ENCODE measurements around the gene CD83. TPM values are rescaled to one million over a fixed set of nuclear protein-coding genes. Genes with fewer than 3 reads are reported as not detected.

CD83 gene
- total RNA-seq, 1 donor from 2014 or later: 1.8 TPM

- no peak for DNase-seq
- H3K4me3 ChIP-seq: no peak overlapping the region
- intact Hi-C loops (cut with micrococcal nuclease): no loop called here
- H3K27ac ChIP-seq (replicated peaks): no peak overlapping the region
- H3K9me3 ChIP-seq (replicated peaks): peaks cover 8% of the 10 kb centered on the region
- no peak for TF ChIP-seq CTCF (IDR thresholded peaks at IDR 0.05; ENCODE audit: borderline replicate concordance)
- no peaks in the 10 kb centered on the region for H3K4me1 ChIP-seq
- H3K27me3 ChIP-seq (ENCODE audit: low read depth): peaks cover 31% of the 10 kb centered on the region
- H3K36me3 ChIP-seq: no peaks in the 10 kb centered on the region
Measured at GRCh38 chr6:14092316-14092715, 25.3 kb upstream of the CD83 start.

- Histone ChIP-seq H3K4me1 (no peaks in the 10 kb centered on the region), H3K9me3 (replicated peaks) (peaks cover 8% of the 10 kb centered on the region), H3K27me3 (ENCODE audit: low read depth) (peaks cover 31% of the 10 kb centered on the region), H3K36me3 (no peaks in the 10 kb centered on the region), H3K27ac (replicated peaks) (no peak overlapping the region), H3K4me3 (no peak overlapping the region)
- intact Hi-C loops (cut with micrococcal nuclease): no loop called here
- no peak for TF ChIP-seq CTCF (IDR thresholded peaks at IDR 0.05; ENCODE audit: borderline replicate concordance)
- no peak for DNase-seq
Measured at GRCh38 chr6:14092838-14093789, 24.5 kb upstream of the CD83 start.

- Histone ChIP-seq H3K4me1 (no peaks in the 10 kb centered on the region), H3K27ac (replicated peaks) (no peak overlapping the region), H3K4me3 (no peak overlapping the region), H3K27me3 (ENCODE audit: low read depth) (peaks cover 18% of the 10 kb centered on the region), H3K36me3 (no peaks in the 10 kb centered on the region), H3K9me3 (replicated peaks) (peaks cover 8% of the 10 kb centered on the region)
- no peak for TF ChIP-seq CTCF (IDR thresholded peaks at IDR 0.05; ENCODE audit: borderline replicate concordance)
- DNase-seq: no peak
- intact Hi-C loops (cut with micrococcal nuclease): no loop called here
Measured at GRCh38 chr6:14094721-14095120, 22.9 kb upstream of the CD83 start.

GRCh38 chr6:14095437-14095836, 22.1 kb upstream of the CD83 start:
- Histone ChIP-seq H3K27ac (replicated peaks) (no peak overlapping the region), H3K27me3 (ENCODE audit: low read depth) (peaks cover 11% of the 10 kb centered on the region), H3K36me3 (no peaks in the 10 kb centered on the region), H3K9me3 (replicated peaks) (peaks cover 8% of the 10 kb centered on the region), H3K4me1 (no peaks in the 10 kb centered on the region), H3K4me3 (no peak overlapping the region)
- no peak for DNase-seq
- TF ChIP-seq CTCF (IDR thresholded peaks at IDR 0.05; ENCODE audit: borderline replicate concordance): no peak
- intact Hi-C loops (cut with micrococcal nuclease): no loop called here

GRCh38 chr6:14100138-14100537, 17.4 kb upstream of the CD83 start:
- intact Hi-C loops (cut with micrococcal nuclease): no loop called here
- Histone ChIP-seq H3K27ac (replicated peaks) (no peak overlapping the region), H3K27me3 (ENCODE audit: low read depth) (peaks cover 29% of the 10 kb centered on the region), H3K36me3 (no peaks in the 10 kb centered on the region), H3K9me3 (replicated peaks) (no peaks in the 10 kb centered on the region), H3K4me1 (no peaks in the 10 kb centered on the region), H3K4me3 (no peak overlapping the region)
- no peak for DNase-seq
- no peak for TF ChIP-seq CTCF (IDR thresholded peaks at IDR 0.05; ENCODE audit: borderline replicate concordance)
